ENCODE data around the gene VSIG2.
A peak's percentile ranks its signal among the peaks of the same experiment; 100 is the strongest.

Gene VSIG2

GRCh38 chr11:124760806-124761205 is 8.8 kb upstream of the VSIG2 start:
- Mint-ChIP-seq H3K36me3 (no peaks in the 10 kb centered on the region), H3K4me3 (peak overlapping the region; percentile 31), H3K27me3 (peaks cover 68% of the 10 kb centered on the region), H3K4me1 (peaks cover 42% of the 10 kb centered on the region), H3K27ac (no peak overlapping the region), H3K9me3 (no peaks in the 10 kb centered on the region)
- CTCF ChIA-PET, result interaction anchor here (0.6 to 8.5 kb wide), 7 partner anchors 12 to 98 kb away, joined by 3 to 95 read pairs (median 22); partner anchors contain the start of genes SIAE and SPA17
- no peak for DNase-seq

GRCh38 chr11:124760205-124760652 is 8.2 kb upstream of the VSIG2 start:
- Mint-ChIP-seq H3K9me3 (no peaks in the 10 kb centered on the region), H3K4me3 (peak overlapping the region; percentile 43), H3K27me3 (peaks cover 70% of the 10 kb centered on the region), H3K4me1 (peaks cover 43% of the 10 kb centered on the region), H3K36me3 (no peaks in the 10 kb centered on the region), H3K27ac (no peak overlapping the region)
- CTCF ChIA-PET, result interaction anchor here (1.4 to 8.5 kb wide), 5 partner anchors 11 to 89 kb away, joined by 3 to 95 read pairs (median 39); partner anchors contain the start of genes SIAE and SPA17
- no peak for DNase-seq

- Mint-ChIP-seq H3K27ac (no peak overlapping the region), H3K36me3 (no peaks in the 10 kb centered on the region), H3K9me3 (no peaks in the 10 kb centered on the region), H3K4me1 (peaks cover 43% of the 10 kb centered on the region), H3K4me3 (peak overlapping the region; percentile 43), H3K27me3 (peaks cover 73% of the 10 kb centered on the region)
- CTCF ChIA-PET, result interaction anchor here (1.1 to 8.5 kb wide), 9 partner anchors 11 to 138 kb away, joined by 3 to 95 read pairs (median 10); partner anchors contain the start of genes ROBO4, SIAE and SPA17
- DNase-seq, result no peak
Measured at GRCh38 chr11:124759266-124760204, 7.5 kb upstream of the VSIG2 start.

GRCh38 chr11:124758355-124759265 is 6.6 kb upstream of the VSIG2 start:
- CTCF ChIA-PET, result interaction anchor here (0.6 to 3.2 kb wide), 15 partner anchors 10 to 139 kb away, joined by 3 to 19 read pairs (median 6); partner anchors contain the start of genes ROBO4, SIAE and SPA17
- DNase-seq, result peak; percentile 80
- Mint-ChIP-seq H3K27me3 (peaks cover 76% of the 10 kb centered on the region), H3K4me1 (peaks cover 42% of the 10 kb centered on the region), H3K27ac (no peak overlapping the region), H3K36me3 (no peaks in the 10 kb centered on the region), H3K4me3 (no peak overlapping the region), H3K9me3 (no peaks in the 10 kb centered on the region)

GRCh38 chr11:124757320-124757719 is 5.3 kb upstream of the VSIG2 start:
- H3K4me1 Mint-ChIP-seq, result peaks cover 41% of the 10 kb centered on the region
- no peak for DNase-seq
- CTCF ChIA-PET, result interaction anchor here (0.9 to 3.2 kb wide), 6 partner anchors 9 to 88 kb away, joined by 3 to 19 read pairs (median 3); no protein-coding TSS in a partner anchor
- no peaks in the 10 kb centered on the region for H3K36me3 Mint-ChIP-seq
- H3K9me3 Mint-ChIP-seq, result no peaks in the 10 kb centered on the region
- H3K27me3 Mint-ChIP-seq, result peaks cover 75% of the 10 kb centered on the region
- no peak overlapping the region for H3K4me3 Mint-ChIP-seq
- no peak overlapping the region for H3K27ac Mint-ChIP-seq

- Mint-ChIP-seq H3K4me3 (no peak overlapping the region), H3K27me3 (peaks cover 77% of the 10 kb centered on the region), H3K4me1 (peaks cover 41% of the 10 kb centered on the region)
Measured at GRCh38 chr11:124756753-124757227, 4.7 kb upstream of the VSIG2 start.

GRCh38 chr11:124756033-124756752 is 4.1 kb upstream of the VSIG2 start:
- CTCF ChIA-PET, result interaction anchor here (0.9 to 3.2 kb wide), 4 partner anchors 7 to 86 kb away, joined by 3 to 19 read pairs (median 4); no protein-coding TSS in a partner anchor

More at GRCh38 chr11:124756753-124757227, 4.7 kb upstream of the VSIG2 start:
- Mint-ChIP-seq H3K36me3 (no peaks in the 10 kb centered on the region), H3K9me3 (no peaks in the 10 kb centered on the region), H3K27ac (no peak overlapping the region)
- no peak for DNase-seq
- CTCF ChIA-PET, result interaction anchor here (0.9 to 3.2 kb wide), 4 partner anchors 8 to 87 kb away, joined by 3 to 19 read pairs (median 4); no protein-coding TSS in a partner anchor

GRCh38 chr11:124754710-124755109 is 2.7 kb upstream of the VSIG2 start:
- Mint-ChIP-seq H3K9me3 (no peaks in the 10 kb centered on the region), H3K4me1 (peaks cover 41% of the 10 kb centered on the region), H3K27ac (no peak overlapping the region), H3K4me3 (no peak overlapping the region), H3K36me3 (no peaks in the 10 kb centered on the region), H3K27me3 (peaks cover 69% of the 10 kb centered on the region)
- no peak for DNase-seq
- CTCF ChIA-PET, result interaction anchor here (0.6 to 2.4 kb wide), 6 partner anchors 8 to 83 kb away, joined by 3 to 10 read pairs (median 4); no protein-coding TSS in a partner anchor

More at GRCh38 chr11:124756033-124756752, 4.1 kb upstream of the VSIG2 start:
- Mint-ChIP-seq H3K4me1 (peaks cover 37% of the 10 kb centered on the region), H3K36me3 (no peaks in the 10 kb centered on the region), H3K27ac (no peak overlapping the region), H3K27me3 (peaks cover 73% of the 10 kb centered on the region), H3K4me3 (no peak overlapping the region), H3K9me3 (no peaks in the 10 kb centered on the region)
- DNase-seq, result no peak

GRCh38 chr11:124754309-124754708 is 2.3 kb upstream of the VSIG2 start:
- Mint-ChIP-seq H3K27me3 (peaks cover 69% of the 10 kb centered on the region), H3K9me3 (no peaks in the 10 kb centered on the region), H3K4me3 (no peak overlapping the region), H3K36me3 (no peaks in the 10 kb centered on the region), H3K27ac (no peak overlapping the region), H3K4me1 (peaks cover 42% of the 10 kb centered on the region)
- DNase-seq, result no peak
- CTCF ChIA-PET, result interaction anchor here (0.9 to 2.4 kb wide), 4 partner anchors 9 to 84 kb away, joined by 5 to 14 read pairs (median 8); no protein-coding TSS in a partner anchor

GRCh38 chr11:124753624-124754023 is 1.6 kb upstream of the VSIG2 start:
- DNase-seq, result no peak
- H3K27me3 Mint-ChIP-seq, result peaks cover 69% of the 10 kb centered on the region
- CTCF ChIA-PET, result interaction anchor here (1.4 to 2.4 kb wide), 4 partner anchors 10 to 84 kb away, joined by 7 to 14 read pairs (median 8); no protein-coding TSS in a partner anchor
- no peak overlapping the region for H3K27ac Mint-ChIP-seq
- H3K9me3 Mint-ChIP-seq, result no peaks in the 10 kb centered on the region
- no peaks in the 10 kb centered on the region for H3K36me3 Mint-ChIP-seq
- H3K4me3 Mint-ChIP-seq, result no peak overlapping the region
- H3K4me1 Mint-ChIP-seq, result peaks cover 43% of the 10 kb centered on the region

GRCh38 chr11:124753205-124753604 is 1.1 kb upstream of the VSIG2 start:
- no peak for DNase-seq
- no peaks in the 10 kb centered on the region for H3K36me3 Mint-ChIP-seq
- no peaks in the 10 kb centered on the region for H3K9me3 Mint-ChIP-seq
- no peak overlapping the region for H3K27ac Mint-ChIP-seq
- peaks cover 42% of the 10 kb centered on the region for H3K4me1 Mint-ChIP-seq
- CTCF ChIA-PET, result interaction anchor here (1.0 to 2.4 kb wide), 7 partner anchors 10 to 113 kb away, joined by 3 to 14 read pairs (median 5); partner anchors contain the start of gene ROBO3
- H3K4me3 Mint-ChIP-seq, result no peak overlapping the region
- H3K27me3 Mint-ChIP-seq, result peaks cover 69% of the 10 kb centered on the region

GRCh38 chr11:124752471-124753102 is 532 bp upstream of the VSIG2 start:
- Mint-ChIP-seq H3K9me3 (no peaks in the 10 kb centered on the region), H3K4me3 (peak overlapping the region; percentile 46), H3K36me3 (no peaks in the 10 kb centered on the region), H3K27me3 (peaks cover 65% of the 10 kb centered on the region), H3K27ac (peak overlapping the region; percentile 82), H3K4me1 (peaks cover 44% of the 10 kb centered on the region)
- no peak for DNase-seq
- CTCF ChIA-PET, result interaction anchor here (1.0 to 2.4 kb wide), 7 partner anchors 11 to 113 kb away, joined by 3 to 14 read pairs (median 5); partner anchors contain the start of gene ROBO3

Measured in activated naive CD4-positive, alpha-beta T cell treated with anti-CD3 and anti-CD28 coated beads, Interleukin-2, amount 10 ng/mL, durations not matched to agents 7 days and 5 days (primary cell).